ENCODE data around the gene SPRN. TPM values are rescaled to one million over a fixed set of nuclear protein-coding genes. Genes with fewer than 3 reads are reported as not detected.
A peak's percentile ranks its signal among the peaks of the same experiment; 100 is the strongest.
"Not testable (repeated sequence)": the region's sequence is repeated elsewhere in the genome, so short reads cannot be mapped to it uniquely, and the experiment has no call there.

SPRN gene
- total RNA-seq, 2 donors from 2014 or later = 0.11 to 0.24 TPM

DNA sequence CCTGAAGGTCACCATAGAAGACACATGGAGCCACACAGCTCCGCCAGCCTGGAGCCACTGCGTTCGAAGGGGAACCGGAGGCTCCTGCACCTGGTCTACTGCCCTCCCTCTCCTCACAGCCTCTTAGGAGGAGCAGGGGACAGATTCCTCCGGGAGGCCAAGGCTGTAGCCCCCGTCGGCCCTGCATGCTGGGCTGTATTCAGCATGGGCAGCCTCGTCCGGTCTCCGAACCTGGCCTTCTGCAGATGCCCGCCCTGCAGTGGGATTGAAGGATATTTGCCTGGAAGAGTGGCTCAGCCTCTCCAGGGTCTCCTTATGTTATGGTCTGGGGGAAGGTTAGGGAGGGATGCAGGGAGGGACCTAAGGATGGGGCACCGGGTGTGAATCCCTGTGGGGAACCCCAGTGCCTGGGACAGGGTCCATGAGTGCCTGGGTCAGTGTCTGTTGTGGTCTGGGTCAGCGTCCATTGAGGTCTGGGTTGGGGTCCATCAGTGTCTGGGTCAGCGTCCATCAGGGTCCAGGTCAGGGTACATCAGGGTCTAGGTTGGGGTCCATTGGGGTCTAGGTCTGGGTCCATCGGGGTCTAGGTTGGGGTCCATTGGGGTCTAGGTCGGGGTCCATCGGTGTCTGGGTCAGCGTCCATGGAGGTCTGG lies 16.3 kb upstream of the SPRN start:
- Histone ChIP-seq H3K36me3 (ENCODE audit: control insufficient read depth, insufficient read depth, low read length) (no peaks in the 10 kb centered on the region), H3K4me1 (ENCODE audit: control insufficient read depth, insufficient read depth, low read length) (no peaks in the 10 kb centered on the region), H3K9ac (ENCODE audit: extremely low read depth, low read length, poor library complexity, severe bottlenecking) (no peak overlapping the region), H3K9me3 (ENCODE audit: control insufficient read depth, low read length) (peaks cover 5% of the 10 kb centered on the region), H3K4me3 (ENCODE audit: low read length) (no peak overlapping the region), H3K27ac (ENCODE audit: low read depth, low read length) (no peak overlapping the region), H3K27me3 (ENCODE audit: control insufficient read depth, insufficient read depth, low read length, poor library complexity, severe bottlenecking) (no peaks in the 10 kb centered on the region)
- H3K4me1 Mint-ChIP-seq = no peaks in the 10 kb centered on the region
- WGBS, 2 experiments (ENCODE audit: insufficient coverage in 1 of 2, insufficient read length in 1 of 2) = 84 to 90% methylated on average over 6 to 14 of the region's 18 CpGs
- H3K36me3 Mint-ChIP-seq (ENCODE audit: low read depth) = peaks cover 3% of the 10 kb centered on the region
- H3K27me3 Mint-ChIP-seq (ENCODE audit: insufficient read depth) = no peaks in the 10 kb centered on the region
- H3K9me3 Mint-ChIP-seq = peaks cover 83% of the 10 kb centered on the region
- H3K27ac Mint-ChIP-seq = no peak overlapping the region
- no peak for TF ChIP-seq CTCF (conservative IDR thresholded peaks at IDR 0.05)
- no peak overlapping the region for H3K4me3 Mint-ChIP-seq
- no peak for DNase-seq

- Histone ChIP-seq H3K4me1 (ENCODE audit: control insufficient read depth, insufficient read depth, low read length) (no peaks in the 10 kb centered on the region), H3K27ac (ENCODE audit: low read depth, low read length) (no peak overlapping the region), H3K9me3 (ENCODE audit: control insufficient read depth, low read length) (peaks cover 5% of the 10 kb centered on the region), H3K27me3 (ENCODE audit: control insufficient read depth, insufficient read depth, low read length, poor library complexity, severe bottlenecking) (no peaks in the 10 kb centered on the region), H3K36me3 (ENCODE audit: control insufficient read depth, insufficient read depth, low read length) (no peaks in the 10 kb centered on the region), H3K9ac (ENCODE audit: extremely low read depth, low read length, poor library complexity, severe bottlenecking) (no peak overlapping the region), H3K4me3 (ENCODE audit: low read length) (no peak overlapping the region)
- no peak for DNase-seq
- Mint-ChIP-seq H3K9me3 (peaks cover 73% of the 10 kb centered on the region), H3K4me1 (no peaks in the 10 kb centered on the region), H3K36me3 (ENCODE audit: low read depth) (no peaks in the 10 kb centered on the region), H3K4me3 (no peak overlapping the region), H3K27ac (no peak overlapping the region), H3K27me3 (ENCODE audit: insufficient read depth) (no peaks in the 10 kb centered on the region)
- no peak for TF ChIP-seq CTCF (conservative IDR thresholded peaks at IDR 0.05)
- WGBS, 2 experiments (ENCODE audit: insufficient coverage in 1 of 2, insufficient read length in 1 of 2) = 83 to 84% methylated on average over 24 to 25 of the region's 25 CpGs
These were observed 15.4 kb upstream of the SPRN start for GRCh38 chr10:133439517-133440461.

DNA sequence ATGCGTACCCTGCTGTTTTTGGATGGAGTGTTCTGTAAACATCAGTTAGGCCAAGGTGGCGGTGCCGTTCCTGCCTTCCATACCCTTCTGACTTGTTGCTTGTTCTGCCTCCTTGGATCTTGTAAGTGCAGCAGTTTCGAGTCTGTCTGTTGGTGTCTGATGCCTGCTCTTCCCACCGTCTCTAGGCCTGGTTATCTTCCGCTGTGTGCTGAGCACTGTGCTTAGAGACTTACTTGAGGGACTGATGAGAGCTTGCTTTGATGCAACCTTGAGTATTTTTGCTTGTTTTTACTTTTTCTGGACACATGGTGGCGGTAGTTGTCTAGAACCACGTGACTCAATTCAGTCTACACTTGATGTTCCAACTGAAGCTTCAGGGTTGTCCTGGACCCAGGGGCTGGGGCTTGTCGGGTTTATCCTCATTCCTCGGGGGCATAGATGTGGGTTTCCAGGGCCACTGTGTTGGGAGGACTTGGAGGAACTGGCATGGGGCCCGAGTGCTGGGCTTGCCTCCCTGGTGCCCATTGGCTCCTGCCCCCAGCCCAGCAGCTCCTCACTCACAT lies 14.4 kb upstream of the SPRN start:
- Mint-ChIP-seq H3K4me1 (no peaks in the 10 kb centered on the region), H3K4me3 (no peak overlapping the region), H3K9me3 (peaks cover 66% of the 10 kb centered on the region), H3K27ac (no peak overlapping the region), H3K27me3 (ENCODE audit: insufficient read depth) (no peaks in the 10 kb centered on the region), H3K36me3 (ENCODE audit: low read depth) (no peaks in the 10 kb centered on the region)
- Histone ChIP-seq H3K27me3 (ENCODE audit: control insufficient read depth, insufficient read depth, low read length, poor library complexity, severe bottlenecking) (no peaks in the 10 kb centered on the region), H3K36me3 (ENCODE audit: control insufficient read depth, insufficient read depth, low read length) (no peaks in the 10 kb centered on the region), H3K9ac (ENCODE audit: extremely low read depth, low read length, poor library complexity, severe bottlenecking) (no peak overlapping the region), H3K4me3 (ENCODE audit: low read length) (no peak overlapping the region), H3K4me1 (ENCODE audit: control insufficient read depth, insufficient read depth, low read length) (no peaks in the 10 kb centered on the region), H3K27ac (ENCODE audit: low read depth, low read length) (no peak overlapping the region), H3K9me3 (ENCODE audit: control insufficient read depth, low read length) (peaks cover 5% of the 10 kb centered on the region)
- peak; percentile 38 for DNase-seq
- WGBS, 2 experiments (ENCODE audit: insufficient coverage in 1 of 2, insufficient read length in 1 of 2) = 65 to 70% methylated on average over 8 to 11 of the region's 11 CpGs
- no peak for TF ChIP-seq CTCF (conservative IDR thresholded peaks at IDR 0.05)

DNA sequence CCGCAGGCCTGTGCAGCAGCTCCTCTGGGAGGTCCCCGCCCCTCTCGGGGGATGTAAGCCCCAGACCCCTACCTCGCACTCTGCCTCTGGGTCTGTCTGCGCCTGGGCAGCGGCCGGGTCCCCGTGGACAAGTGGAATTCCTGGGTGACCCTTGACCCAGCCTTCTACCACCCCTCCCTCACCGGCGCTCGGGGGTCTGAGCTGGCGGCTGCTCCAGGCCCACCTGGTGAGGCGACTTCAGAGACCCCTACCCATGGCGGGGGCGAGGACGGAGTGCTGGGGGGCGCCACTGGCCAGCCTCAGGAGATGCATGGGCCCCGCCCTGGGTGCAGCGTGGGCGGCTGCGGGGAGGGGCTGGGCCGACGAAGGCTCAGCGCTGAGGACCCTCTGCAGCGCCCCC lies 8.4 kb upstream of the SPRN start:
- H3K27ac Mint-ChIP-seq; H3K27me3 Mint-ChIP-seq (ENCODE audit: insufficient read depth); H3K36me3 ChIP-seq (ENCODE audit: control insufficient read depth, insufficient read depth, low read length); H3K9me3 ChIP-seq (ENCODE audit: control insufficient read depth, low read length); H3K9ac ChIP-seq (ENCODE audit: extremely low read depth, low read length, poor library complexity, severe bottlenecking); H3K4me3 Mint-ChIP-seq; H3K27ac ChIP-seq (ENCODE audit: low read depth, low read length); H3K4me1 ChIP-seq (ENCODE audit: control insufficient read depth, insufficient read depth, low read length); H3K36me3 Mint-ChIP-seq (ENCODE audit: low read depth); H3K4me3 ChIP-seq (ENCODE audit: low read length); H3K4me1 Mint-ChIP-seq; DNase-seq; H3K27me3 ChIP-seq (ENCODE audit: control insufficient read depth, insufficient read depth, low read length, poor library complexity, severe bottlenecking): not testable (repeated sequence)
- no CpG with 5 or more reads among the region's 25 CpGs for WGBS, 2 experiments (ENCODE audit: insufficient coverage in 1 of 2, insufficient read length in 1 of 2)
- peaks cover 30% of the 10 kb centered on the region for H3K9me3 Mint-ChIP-seq

Measured in endodermal cell (in vitro differentiated cells).